GM12878 (cell line): ENCODE measurements around the gene THADA. TPM values are rescaled to one million over a fixed set of nuclear protein-coding genes. Genes with fewer than 3 reads are reported as not detected.

Source experiments
- ATAC-seq: fragments of 200-7000 bp; cut with Tn5 transposase; 3 replicates; pipeline ENCODE4 v1.9.1; 2020; ENCODE audit warnings: mild to moderate bottlenecking, moderate library complexity
- BruUV-seq: library from RNA; stranded (reverse); fragments of 400-500 nt; replicated peaks from 2 replicates; lab custom pipeline; 2021; lab: Mats Ljungman, UMichigan
- CTCF ChIA-PET: fragments of 300-600 bp; sonication (Branson Sonifier 250); formaldehyde crosslinking; extraction: SDS; loops from one replicate; lab custom pipeline; 2021; ENCODE audit warnings: inconsistent platforms; lab: Yijun Ruan, JAX
- POLR2A ChIA-PET: fragments of 350-600 bp; formaldehyde crosslinking; extraction: SDS; loops from one replicate; lab custom pipeline; 2021; ENCODE audit warnings: inconsistent platforms; lab: Charles Lee
- RAD21 ChIA-PET: fragments of 300-600 bp; sonication (Branson Sonifier 250); formaldehyde crosslinking; loops from one replicate; lab custom pipeline; 2023; ENCODE audit warnings: antibody characterized with exemption; ENCODE audit not compliant: unreplicated experiment; lab: Charles Lee
- SMC1A ChIA-PET: fragments of 300-600 bp; sonication (Branson Sonifier 250); formaldehyde crosslinking; loops from one replicate; lab custom pipeline; 2023; ENCODE audit not compliant: unreplicated experiment, uncharacterized antibody; lab: Charles Lee
- DNase-seq: peaks from one replicate; pipeline ENCODE4 v3.0.0-alpha.2; 2011; ENCODE audit warnings: low read depth, low spot score
- FAIRE-seq: peaks from 3 replicates; lab custom pipeline; 2011; peaks lifted over from hg19 to GRCh38; lab: Jason Lieb, UNC
- H2AFZ ChIP-seq: 2 replicates; pipeline ENCODE4 v1.6.0; 2011; ENCODE audit warnings: low read depth, low read length, control low read depth; ENCODE audit not compliant: control insufficient read depth
- H3K27ac ChIP-seq: 2 replicates; pipeline ENCODE4 v1.5.1; 2011; ENCODE audit warnings: control low read depth; ENCODE audit not compliant: control insufficient read depth, insufficient read depth
- H3K27me3 ChIP-seq, 2 experiments: replicated peaks in 1 of 2; 2 replicates each; pipeline versions ENCODE4 v1.6.0 to v1.6.1; 2011; ENCODE audit warnings: low read length in 1 of 2; ENCODE audit not compliant: control insufficient read depth in 2 of 2, insufficient read depth in 2 of 2
- H3K36me3 ChIP-seq, 2 experiments: 2 replicates each; pipeline ENCODE4 v1.5.1; 2011; ENCODE audit warnings: low read length in 1 of 2; ENCODE audit not compliant: control insufficient read depth in 2 of 2, insufficient read depth in 2 of 2
- H3K4me1 ChIP-seq: 2 replicates; pipeline ENCODE4 v1.6.1; 2011; ENCODE audit warnings: mild to moderate bottlenecking, low read length, moderate library complexity, mixed read lengths; ENCODE audit not compliant: control insufficient read depth, insufficient read depth
- H3K4me2 ChIP-seq: 2 replicates; pipeline ENCODE4 v1.6.0; 2011; ENCODE audit warnings: control low read depth; ENCODE audit not compliant: control insufficient read depth, insufficient read depth
- H3K4me3 ChIP-seq: fragments of 200-600 bp; sonication (generic); 2 replicates; pipeline ENCODE4 v1.5.1; 2016
- H3K79me2 ChIP-seq: 2 replicates; pipeline ENCODE4 v1.6.0; 2011; ENCODE audit warnings: low read length; ENCODE audit not compliant: control insufficient read depth, insufficient read depth
- H3K9ac ChIP-seq: 2 replicates; pipeline ENCODE4 v1.8.0; 2011; ENCODE audit warnings: low read length, control low read depth, mixed read lengths; ENCODE audit not compliant: control insufficient read depth, insufficient read depth
- H3K9me3 ChIP-seq: replicated peaks from 3 replicates; pipeline ENCODE4 v1.5.1; 2011; ENCODE audit warnings: mild to moderate bottlenecking, low read length; ENCODE audit not compliant: control insufficient read depth, insufficient read depth
- H4K20me1 ChIP-seq: 2 replicates; pipeline ENCODE4 v1.6.0; 2011; ENCODE audit not compliant: control insufficient read depth, insufficient read depth
- BACH1 ChIP-seq: fragments of 450-650 bp; IDR thresholded peaks from 2 replicates; pipeline ENCODE4 v1.6.1; 2017; ENCODE audit warnings: mild to moderate bottlenecking, borderline replicate concordance
- BCLAF1 ChIP-seq: fragments of 450-650 bp; IDR thresholded peaks from 2 replicates; pipeline ENCODE4 v1.6.1; 2017; ENCODE audit warnings: antibody characterized with exemption, mild to moderate bottlenecking, moderate library complexity
- RAD21 ChIP-seq: IDR thresholded peaks from 2 replicates; pipeline ENCODE4 v1.6.1; 2011; ENCODE audit warnings: mild to moderate bottlenecking, low read depth, low read length, moderate library complexity; ENCODE audit not compliant: insufficient read depth
- WGBS: methylation state at CpG from one replicate; pipeline ENCODE4 v1.1.6; 2016; ENCODE audit warnings: low lambda C conversion rate; ENCODE audit not compliant: insufficient replicate concordance, insufficient coverage; ENCODE audit errors: missing lambda C conversion rate; 5-methylcytosine and 5-hydroxymethylcytosine counted together
- in situ Hi-C: fragments of 300-500 bp; cut with MboI; formaldehyde crosslinking; loops from 9 replicates; pipeline ENCODE4 v1.14.3; 2018; ENCODE audit warnings: mixed read lengths
- intact Hi-C: fragments of 100-400 bp; cut with micrococcal nuclease; formaldehyde crosslinking; loops from one replicate; pipeline ENCODE4 v1.14.2; 2022; ENCODE audit not compliant: unreplicated experiment
- polyA plus RNA-seq, 11 experiments: library from polyadenylated mRNA; depleted of rRNA in 4 of 11; unstranded in 6 of 11; stranded (reverse) in 5 of 11; fragments of >200 nt; fragmentation: Nextera tagmentation in 4 of 11; fragmentation: Illumina TruSeq in 1 of 11; extraction: Ambion mirVana in 4 of 11; extraction: Trizol in 1 of 11; gene quantifications; 1 replicate in 1 of 11; 2 replicates in 10 of 11; pipeline versions ENCODE4 v1.2.1 to v1.2.3, GENCODE V29; 2011 to 2016; ENCODE audit warnings: inconsistent platforms in 2 of 11, missing spikeins in 2 of 11, low read depth in 1 of 11
- total RNA-seq, 4 experiments: library from RNA; depleted of rRNA in 3 of 4; stranded (reverse); fragments of >200 nt in 3 of 4; fragmentation: Illumina TruSeq in 1 of 4; extraction: Trizol in 1 of 4; gene quantifications; 2 replicates each; pipeline versions ENCODE4 v1.2.1 to v1.2.3, GENCODE V29; 2013 to 2021
- TF ChIP-seq, protein P1 (sequence below): fragments of 450-650 bp; IDR thresholded peaks from 2 replicates; pipeline ENCODE4 v1.6.1; 2014; ENCODE audit warnings: mild to moderate bottlenecking

THADA gene
- total and polyA plus RNA-seq, 10 of the 15 experiments (the other 5 are each of a cell fraction or from before 2014, with no cell fraction given), result 14.6 to 33.2 (median 23.2) TPM

DNA sequence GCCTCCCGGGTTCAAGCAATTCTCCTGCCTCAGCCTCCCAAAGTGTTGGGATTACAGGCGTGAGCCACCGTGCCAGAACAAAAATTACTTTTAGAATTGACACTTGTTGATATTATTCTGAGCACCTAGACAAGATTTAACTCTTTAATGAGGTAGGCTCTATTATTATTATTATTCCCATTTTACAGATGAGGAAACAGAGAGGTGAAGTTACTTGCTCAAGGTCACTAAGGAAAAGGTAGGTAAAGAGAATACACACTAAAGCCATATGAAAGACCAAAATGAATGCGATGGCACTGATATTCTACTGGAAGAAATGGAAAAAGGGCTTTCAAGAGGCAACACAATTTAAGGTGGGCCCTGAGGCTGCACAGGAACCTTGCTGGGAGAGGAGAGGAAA lies 295.6 kb downstream of the THADA start:
- CTCF ChIA-PET, result interaction anchor here (1.0 to 1.1 kb wide), 2 partner anchors 12 to 102 kb away, joined by 3 read pairs; no protein-coding TSS in a partner anchor
- BruUV-seq, result no TSS peak
- Histone ChIP-seq H3K4me1 (no peaks in the 10 kb centered on the region; the same call in 1 of the 2 replicates), H2AFZ (no peak overlapping the region), H3K27ac (no peak overlapping the region), H3K9me3 (no peaks in the 10 kb centered on the region), H3K4me3 (no peak overlapping the region), H3K4me2 (no peak overlapping the region), H3K9ac (no peak overlapping the region), H3K27me3 (no peaks in the 10 kb centered on the region), H4K20me1 (no peaks in the 10 kb centered on the region), H3K36me3 (no peaks in the 10 kb centered on the region; a peak in 1 of 4 replicates), H3K79me2 (no peaks in the 10 kb centered on the region)
- 98% methylated on average over 4 of the region's 4 CpGs for WGBS
- DNase-seq, result no peak
- in situ Hi-C loops (no loop called here), intact Hi-C loops (no loop called here)
- TF ChIP-seq, protein P1, sequence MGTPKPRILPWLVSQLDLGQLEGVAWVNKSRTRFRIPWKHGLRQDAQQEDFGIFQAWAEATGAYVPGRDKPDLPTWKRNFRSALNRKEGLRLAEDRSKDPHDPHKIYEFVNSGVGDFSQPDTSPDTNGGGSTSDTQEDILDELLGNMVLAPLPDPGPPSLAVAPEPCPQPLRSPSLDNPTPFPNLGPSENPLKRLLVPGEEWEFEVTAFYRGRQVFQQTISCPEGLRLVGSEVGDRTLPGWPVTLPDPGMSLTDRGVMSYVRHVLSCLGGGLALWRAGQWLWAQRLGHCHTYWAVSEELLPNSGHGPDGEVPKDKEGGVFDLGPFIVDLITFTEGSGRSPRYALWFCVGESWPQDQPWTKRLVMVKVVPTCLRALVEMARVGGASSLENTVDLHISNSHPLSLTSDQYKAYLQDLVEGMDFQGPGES, result no peak
- TF ChIP-seq BACH1 (no peak), BCLAF1 (no peak), RAD21 (no peak)
- POLR2A ChIA-PET, result no interaction called here
- SMC1A ChIA-PET, result interaction anchor here (1.0 to 1.5 kb wide), 3 partner anchors 18 to 123 kb away, joined by 3 to 4 read pairs (median 4); no protein-coding TSS in a partner anchor
- ATAC-seq, result no peak
- no peak for FAIRE-seq
- RAD21 ChIA-PET, result no interaction called here
